ENCODE data around the gene PYCR2.
"Not testable (repeated sequence)": the region's sequence is repeated elsewhere in the genome, so short reads cannot be mapped to it uniquely, and the experiment has no call there.

PYCR2 gene

GRCh38 chr1:225890346-225891228 is 33.5 kb downstream of the PYCR2 start:
- DNase-seq (ENCODE audit: low spot score), result no peak

- DNase-seq (ENCODE audit: low spot score), result no peak
Observed at GRCh38 chr1:225889743-225890142, 34.3 kb downstream of the PYCR2 start.

GRCh38 chr1:225888898-225889601 is 35.0 kb downstream of the PYCR2 start, which contains the start of gene LEFTY1:
TSS of gene LEFTY1 (minus strand) at chr1:225889146. CDS start at chr1:225889066, 80 bp downstream.
- no peak for DNase-seq (ENCODE audit: low spot score)

- no peak for DNase-seq (ENCODE audit: low spot score)
Observed at GRCh38 chr1:225888289-225888897, 35.7 kb downstream of the PYCR2 start.

GRCh38 chr1:225887554-225888288 is 36.3 kb downstream of the PYCR2 start:
- not testable (repeated sequence) for DNase-seq (ENCODE audit: low spot score)

GRCh38 chr1:225887030-225887314 is 37.1 kb downstream of the PYCR2 start:
- no peak for DNase-seq (ENCODE audit: low spot score)

GRCh38 chr1:225886159-225887029 is 37.7 kb downstream of the PYCR2 start:
- no peak for DNase-seq (ENCODE audit: low spot score)

- no peak for DNase-seq (ENCODE audit: low spot score)
Observed at GRCh38 chr1:225885336-225885735, 38.7 kb downstream of the PYCR2 start.

GRCh38 chr1:225883616-225884265 is 40.3 kb downstream of the PYCR2 start:
- no peak for DNase-seq (ENCODE audit: low spot score)

GRCh38 chr1:225882694-225883615 is 41.1 kb downstream of the PYCR2 start:
- peak; percentile 69 for DNase-seq (ENCODE audit: low spot score)

GRCh38 chr1:225881959-225882693 is 41.9 kb downstream of the PYCR2 start, which contains the start of gene TMEM63A:
TSS of gene TMEM63A (minus strand) at chr1:225882380. CDS start at chr1:225877580, 4,800 bp downstream.
- peak; percentile 98 for DNase-seq (ENCODE audit: low spot score)

GRCh38 chr1:225881081-225881958 is 42.7 kb downstream of the PYCR2 start:
- peak; percentile 70 for DNase-seq (ENCODE audit: low spot score)

- no peak for DNase-seq (ENCODE audit: low spot score)
Observed at GRCh38 chr1:225880636-225881035, 43.4 kb downstream of the PYCR2 start.

GRCh38 chr1:225880222-225880588 is 43.8 kb downstream of the PYCR2 start:
- no peak for DNase-seq (ENCODE audit: low spot score)

- no peak for DNase-seq (ENCODE audit: low spot score)
Observed at GRCh38 chr1:225879521-225880221, 44.4 kb downstream of the PYCR2 start.

- DNase-seq (ENCODE audit: low spot score), result no peak
Observed at GRCh38 chr1:225878282-225878681, 45.8 kb downstream of the PYCR2 start.

- peak; percentile 76 for DNase-seq (ENCODE audit: low spot score)
Observed at GRCh38 chr1:225877580-225877979, 46.5 kb downstream of the PYCR2 start.

All from AG08395 (cell line).